ENCODE measurements around the gene CNTNAP2.

DNA sequence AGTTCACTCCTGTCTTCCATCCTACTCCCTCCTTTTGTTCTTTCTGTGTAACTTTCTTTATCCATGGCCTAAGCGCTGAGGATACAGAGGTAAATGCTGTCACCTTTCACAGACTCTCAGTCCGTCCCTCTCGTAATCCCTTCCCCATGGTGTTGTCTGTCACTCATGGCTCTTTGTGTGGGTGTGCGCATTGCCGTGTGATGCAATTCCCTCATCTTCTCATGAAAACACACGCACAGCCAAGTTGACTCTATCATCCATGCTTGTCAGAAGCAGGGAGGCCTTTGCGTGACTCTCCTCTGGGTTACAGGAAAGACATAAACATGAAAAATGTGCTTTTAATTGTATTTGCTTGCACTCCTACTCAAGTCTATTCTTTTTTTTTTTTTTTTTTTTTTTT, 2348.3 kb downstream of the CNTNAP2 start:
- TF ChIP-seq, protein P1, sequence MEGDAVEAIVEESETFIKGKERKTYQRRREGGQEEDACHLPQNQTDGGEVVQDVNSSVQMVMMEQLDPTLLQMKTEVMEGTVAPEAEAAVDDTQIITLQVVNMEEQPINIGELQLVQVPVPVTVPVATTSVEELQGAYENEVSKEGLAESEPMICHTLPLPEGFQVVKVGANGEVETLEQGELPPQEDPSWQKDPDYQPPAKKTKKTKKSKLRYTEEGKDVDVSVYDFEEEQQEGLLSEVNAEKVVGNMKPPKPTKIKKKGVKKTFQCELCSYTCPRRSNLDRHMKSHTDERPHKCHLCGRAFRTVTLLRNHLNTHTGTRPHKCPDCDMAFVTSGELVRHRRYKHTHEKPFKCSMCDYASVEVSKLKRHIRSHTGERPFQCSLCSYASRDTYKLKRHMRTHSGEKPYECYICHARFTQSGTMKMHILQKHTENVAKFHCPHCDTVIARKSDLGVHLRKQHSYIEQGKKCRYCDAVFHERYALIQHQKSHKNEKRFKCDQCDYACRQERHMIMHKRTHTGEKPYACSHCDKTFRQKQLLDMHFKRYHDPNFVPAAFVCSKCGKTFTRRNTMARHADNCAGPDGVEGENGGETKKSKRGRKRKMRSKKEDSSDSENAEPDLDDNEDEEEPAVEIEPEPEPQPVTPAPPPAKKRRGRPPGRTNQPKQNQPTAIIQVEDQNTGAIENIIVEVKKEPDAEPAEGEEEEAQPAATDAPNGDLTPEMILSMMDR (IDR thresholded peaks at IDR 0.05): no peak
- no peak for TF ChIP-seq POLR2A (IDR thresholded peaks at IDR 0.05)
